ENCODE data around the gene ESR2.

DNA sequence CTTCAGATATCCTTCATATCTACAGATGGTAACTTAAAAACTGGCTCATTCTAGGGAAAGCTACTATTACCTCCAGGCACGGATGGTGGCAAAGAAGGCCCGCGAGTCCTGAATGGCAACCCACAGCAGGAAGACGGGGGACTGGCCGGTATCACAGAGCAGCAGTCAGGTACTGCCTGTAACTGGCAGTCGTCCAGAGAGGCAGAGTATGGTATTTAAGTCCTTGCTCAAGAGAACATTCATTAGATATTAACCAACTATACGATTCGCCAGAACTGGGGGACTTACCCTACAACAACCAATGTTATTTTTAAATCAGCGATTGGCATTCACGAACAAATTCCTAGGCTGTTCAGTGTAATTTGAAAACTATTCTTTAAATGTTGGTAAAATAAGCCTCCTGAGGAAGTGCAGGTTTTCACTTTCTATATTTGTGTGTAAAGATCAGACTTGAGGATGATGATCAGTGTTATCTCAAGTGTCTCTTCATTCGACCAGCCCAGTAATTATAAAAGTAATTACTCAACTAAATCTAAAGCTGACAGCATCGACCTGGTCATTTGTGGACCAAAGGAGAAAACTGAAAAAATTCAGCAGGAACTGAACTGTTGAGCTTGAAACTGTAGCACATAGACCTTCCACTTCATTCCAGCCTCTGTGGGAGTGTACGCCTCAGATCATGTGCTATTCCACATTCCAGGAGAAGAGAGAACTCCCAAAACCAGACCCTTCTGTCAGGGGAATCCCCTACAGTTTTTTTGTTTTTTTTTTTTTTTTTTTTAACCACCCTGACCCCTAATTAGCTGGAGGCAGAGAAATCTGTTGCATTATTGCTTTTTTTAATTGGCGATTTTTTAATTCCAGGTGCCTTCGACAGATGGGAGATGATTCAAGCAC lies 75.6 kb downstream of the ESR2 start:
- TF ChIP-seq CTCF (IDR thresholded peaks at IDR 0.05) (no peak), EP300 (IDR thresholded peaks at IDR 0.05) (no peak), POLR2A (IDR thresholded peaks at IDR 0.05) (no peak)
